Ammon's horn (tissue), 1 donor: ENCODE measurements around the gene PDE3B.
"Not testable (repeated sequence)": the region's sequence is repeated elsewhere in the genome, so short reads cannot be mapped to it uniquely, and the experiment has no call there.

Experiments
- DNase-seq: peaks from one replicate; pipeline ENCODE4 v3.0.0-alpha.2; 2016; ENCODE audit warnings: low spot score

Gene PDE3B

GRCh38 chr11:14812757-14813156, 169.2 kb downstream of the PDE3B start:
- DNase-seq = no peak

GRCh38 chr11:14813516-14813915, 169.9 kb downstream of the PDE3B start:
- no peak for DNase-seq

DNA sequence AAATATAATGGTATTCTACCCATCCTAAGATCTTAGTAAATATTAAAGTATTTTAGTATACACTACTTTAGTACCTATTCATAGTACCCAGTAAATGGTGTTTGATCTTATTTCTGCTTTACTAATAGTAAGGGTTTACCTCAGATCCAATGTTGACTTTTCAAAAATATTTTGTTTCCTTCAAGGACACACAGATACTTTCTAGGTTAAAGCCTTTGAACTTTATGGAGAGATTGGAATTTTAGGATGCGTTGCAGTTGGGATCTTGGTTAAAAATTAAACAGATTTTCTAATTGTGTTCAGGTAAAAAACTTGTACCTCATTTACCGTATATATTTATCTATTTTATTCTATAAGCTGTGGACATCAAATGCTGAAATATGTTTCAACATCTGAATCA, 175.2 kb downstream of the PDE3B start:
- no peak for DNase-seq

DNA sequence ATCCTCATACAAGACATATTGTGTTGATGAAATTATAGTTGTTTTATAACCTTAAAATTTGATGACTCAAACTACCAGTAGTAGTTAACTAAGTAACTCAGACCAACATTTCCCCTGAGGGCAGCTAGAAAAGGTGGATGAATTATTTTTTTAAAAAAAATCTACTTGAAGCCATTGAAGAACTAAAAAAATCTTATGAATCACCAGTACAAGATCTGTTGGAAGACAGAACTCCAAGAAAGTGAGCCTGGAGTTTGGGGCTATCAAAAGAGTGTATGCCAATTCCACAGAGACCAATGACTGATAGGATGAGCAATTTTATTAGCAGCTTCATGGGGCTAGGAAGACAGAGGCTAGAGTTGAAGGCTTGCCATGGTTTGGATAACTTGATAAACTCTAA, 176.0 kb downstream of the PDE3B start:
- no peak for DNase-seq

DNA sequence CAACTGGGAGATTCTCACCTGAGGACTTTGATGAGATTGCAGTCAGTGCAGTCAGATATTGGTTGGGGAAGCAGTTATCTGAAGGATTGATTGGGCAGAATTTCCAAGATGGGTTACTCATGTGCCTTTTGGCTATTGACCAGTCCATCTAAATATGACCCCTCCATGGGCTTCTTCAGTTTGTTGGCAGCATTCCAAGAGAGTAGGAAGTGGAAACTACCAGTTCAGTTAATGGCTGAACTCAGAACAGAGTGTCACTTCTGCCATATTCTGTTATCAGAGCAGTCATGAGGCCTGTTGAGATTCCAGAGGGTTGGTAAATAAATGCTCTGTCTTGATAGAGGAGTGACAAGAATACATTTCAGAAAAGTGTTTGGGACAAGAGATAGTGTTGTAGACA, 177.4 kb downstream of the PDE3B start:
- no peak for DNase-seq

DNA sequence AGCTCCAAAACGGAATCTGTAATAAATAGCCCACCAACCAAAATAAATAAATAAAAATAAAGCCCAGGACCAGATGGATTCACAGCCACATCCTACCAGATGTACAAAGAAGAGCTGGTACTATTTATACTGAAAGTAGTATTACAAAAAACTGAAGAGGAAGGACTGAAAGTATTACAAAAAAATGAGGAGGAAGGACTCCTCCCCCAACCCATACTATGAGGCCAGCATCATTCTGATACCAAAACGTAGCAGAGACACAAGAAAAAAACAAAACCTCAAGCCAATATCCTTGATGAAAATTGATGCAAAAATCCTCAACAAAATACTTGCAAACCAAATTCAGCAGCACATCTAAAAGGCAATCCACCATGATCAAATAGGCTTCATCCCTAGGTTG, 183.0 kb downstream of the PDE3B start:
- no peak for DNase-seq

GRCh38 chr11:14835496-14836492, 192.2 kb downstream of the PDE3B start:
- DNase-seq = no peak

DNA sequence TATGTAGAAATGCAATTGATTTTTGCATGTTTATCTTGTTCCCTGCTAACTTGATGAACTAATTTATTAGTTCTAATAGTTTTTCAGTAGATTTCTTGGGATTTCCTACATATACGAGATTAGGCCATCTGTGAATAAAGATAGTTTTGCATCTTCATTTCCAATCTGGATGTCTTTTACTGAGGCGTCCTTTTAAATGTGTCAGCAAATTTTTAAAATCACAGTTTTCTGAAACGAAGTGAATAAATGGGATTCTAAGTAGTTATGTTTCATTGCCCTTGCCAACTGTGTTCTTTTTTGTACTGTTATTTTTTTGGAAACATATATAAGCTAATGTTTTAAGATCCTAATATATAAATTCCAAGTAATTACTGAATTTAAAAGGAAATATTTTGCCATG, 198.4 kb downstream of the PDE3B start:
- DNase-seq = no peak

GRCh38 chr11:14852571-14853177, 209.1 kb downstream of the PDE3B start:
- DNase-seq = no peak

GRCh38 chr11:14854057-14854456, 210.5 kb downstream of the PDE3B start:
- DNase-seq = no peak

DNA sequence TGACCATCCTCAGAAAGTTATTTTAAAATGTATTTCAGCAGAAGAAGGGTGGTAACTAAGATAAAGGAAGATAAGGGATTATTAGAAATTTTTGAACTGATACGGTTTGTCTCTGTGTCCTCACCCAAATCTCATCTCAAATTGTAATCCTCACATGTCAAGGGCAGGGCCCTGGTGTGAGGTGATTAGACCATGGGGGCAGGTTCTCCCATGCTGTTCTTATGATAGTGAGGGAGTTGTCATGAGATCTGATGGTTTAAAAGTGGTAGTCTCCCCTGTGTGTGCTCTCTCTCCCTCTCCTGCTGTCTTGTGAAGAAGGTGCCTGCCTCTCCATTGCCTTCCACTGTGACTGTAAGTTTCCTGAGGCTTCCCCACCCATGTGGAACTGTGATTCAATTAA, 212.3 kb downstream of the PDE3B start:
- no peak for DNase-seq

- no peak for DNase-seq
These were observed 214.0 kb downstream of the PDE3B start for GRCh38 chr11:14857621-14858020.

DNA sequence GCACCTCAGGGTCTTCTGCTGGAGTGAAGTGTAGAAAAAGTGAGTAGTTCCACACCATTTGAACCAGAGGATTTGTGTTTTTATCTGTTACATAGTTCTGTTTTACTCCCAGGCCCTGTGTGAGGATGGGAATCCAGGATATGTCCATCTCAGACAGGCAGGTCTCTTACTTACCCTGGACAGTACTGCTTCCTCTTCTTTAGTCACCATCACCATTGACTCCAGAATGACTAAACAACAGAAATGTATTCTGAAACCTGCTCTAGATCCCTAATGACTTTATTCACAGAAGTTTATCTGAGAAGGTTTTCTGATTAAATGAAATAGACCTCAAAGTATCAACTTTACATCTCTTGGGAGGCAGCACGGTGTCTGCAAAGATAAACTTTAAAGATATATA, 214.8 kb downstream of the PDE3B start:
- DNase-seq = no peak

DNA sequence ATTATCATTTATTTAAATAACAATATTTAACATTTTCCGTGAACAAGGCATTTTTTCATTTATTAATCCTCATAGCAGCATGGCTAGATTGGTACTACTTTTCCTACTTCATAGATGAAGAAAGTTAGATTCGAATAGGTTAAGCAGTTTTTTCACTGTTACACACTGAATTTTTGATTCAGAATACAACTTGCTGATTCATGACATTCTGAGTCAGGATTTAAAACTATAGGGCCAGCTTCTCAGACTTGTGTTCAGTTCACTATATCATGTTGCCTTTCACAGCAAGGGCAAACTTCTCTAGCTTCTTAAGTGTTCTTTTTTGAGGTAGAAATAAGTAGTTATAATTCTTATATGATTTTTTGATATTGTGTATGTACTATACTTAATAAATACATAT, 216.9 kb downstream of the PDE3B start:
- DNase-seq = no peak

DNA sequence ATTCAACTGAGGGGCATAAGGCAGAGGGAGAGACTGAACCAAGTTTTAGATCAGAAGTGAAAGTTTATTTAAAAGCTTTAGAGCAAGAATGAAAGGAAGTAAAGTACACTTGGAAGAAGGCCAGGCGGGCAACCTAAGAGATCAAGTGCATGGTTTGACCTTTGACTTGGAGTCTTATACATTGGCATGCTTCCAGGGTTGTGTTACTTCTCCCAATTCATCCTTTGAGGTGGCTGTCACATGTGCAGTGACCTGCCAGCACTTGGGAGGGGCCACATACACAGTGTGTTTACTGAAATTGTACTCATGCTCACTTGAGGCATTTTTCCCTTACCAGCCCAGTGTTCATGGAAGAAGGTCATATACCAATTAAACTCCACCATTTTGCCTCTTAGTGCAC, 218.1 kb downstream of the PDE3B start:
- DNase-seq = no peak

DNA sequence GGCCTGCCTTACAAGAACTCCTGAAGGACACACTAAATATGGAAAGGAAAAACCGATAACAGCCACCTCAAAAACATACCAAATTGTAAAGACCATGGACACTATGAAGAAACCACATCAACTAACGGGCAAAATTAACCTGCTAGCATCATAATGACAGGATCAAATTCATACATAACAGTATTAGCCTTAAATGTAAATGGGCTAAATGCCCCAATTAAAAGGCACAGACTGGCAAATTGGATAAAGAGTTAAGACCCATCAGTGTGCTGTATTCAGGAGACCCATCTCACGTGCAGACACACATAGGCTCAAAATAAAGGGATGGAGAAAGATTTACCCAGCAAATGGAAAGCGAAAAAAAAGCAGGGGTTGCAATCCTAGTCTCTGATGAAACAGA, 220.2 kb downstream of the PDE3B start:
- DNase-seq = not testable (repeated sequence)

- no peak for DNase-seq
These were observed 228.4 kb downstream of the PDE3B start for GRCh38 chr11:14872032-14872431.

GRCh38 chr11:14873632-14874031, 230.0 kb downstream of the PDE3B start:
- DNase-seq = no peak

- DNase-seq = no peak
These were observed 231.6 kb downstream of the PDE3B start for GRCh38 chr11:14875163-14875562.

- peak; percentile 35 for DNase-seq
These were observed 238.1 kb downstream of the PDE3B start for GRCh38 chr11:14881576-14882193.

- no peak for DNase-seq
These were observed 238.6 kb downstream of the PDE3B start for GRCh38 chr11:14882196-14882595.

GRCh38 chr11:14883683-14884082, 240.1 kb downstream of the PDE3B start:
- DNase-seq = not testable (repeated sequence)

DNA sequence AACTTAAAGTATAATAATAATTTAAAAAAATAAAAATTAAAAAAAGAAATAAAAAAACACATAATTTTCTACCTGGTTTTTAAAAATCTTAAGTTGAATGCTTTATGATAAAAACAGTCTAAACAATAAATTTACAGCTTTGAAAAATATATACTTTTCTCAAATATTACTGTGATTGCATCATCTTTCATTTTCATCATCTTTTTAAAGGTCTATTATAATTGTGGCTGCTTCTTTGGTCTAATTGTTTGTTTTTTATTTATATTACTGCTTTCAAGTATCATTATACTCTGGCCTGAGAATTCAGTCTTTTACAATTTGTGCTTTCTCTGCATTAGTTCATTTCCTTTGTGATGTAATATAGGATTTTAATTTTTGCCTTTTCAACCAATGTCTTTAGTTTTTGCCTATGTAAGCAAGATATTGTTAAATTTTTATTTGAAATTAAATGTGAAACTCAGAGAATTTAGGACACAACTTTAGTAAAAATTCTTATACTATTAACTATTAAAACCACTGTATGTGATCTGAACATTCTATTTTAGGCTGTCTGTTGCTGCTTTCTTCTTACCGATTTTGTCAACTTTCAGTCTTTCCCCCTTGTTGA, 241.2 kb downstream of the PDE3B start:
- no peak for DNase-seq
